Suprapubic skin (tissue), 4 donors: ENCODE results near the gene EPB41L1. TPM values are rescaled to one million over a fixed set of nuclear protein-coding genes. Genes with fewer than 3 reads are reported as not detected.
A peak's percentile ranks its signal among the peaks of the same experiment; 100 is the strongest.

Experiments
- DNase-seq, 2 donors: peaks; one replicate each; pipeline ENCODE4 v3.0.0-alpha.2; 2019; ENCODE audit warnings: low spot score in 2 of 2
- H3K27ac ChIP-seq: fragments of 200-600 bp; sonication (generic); one replicate; pipeline ENCODE4 v1.5.1; 2019
- H3K27me3 ChIP-seq: fragments of 200-600 bp; sonication (generic); one replicate; pipeline ENCODE4 v1.5.1; 2019
- H3K36me3 ChIP-seq: fragments of 200-600 bp; sonication (generic); one replicate; pipeline ENCODE4 v1.5.1; 2019
- H3K4me1 ChIP-seq: fragments of 200-600 bp; sonication (generic); one replicate; pipeline ENCODE4 v1.5.1; 2019
- H3K4me3 ChIP-seq: fragments of 200-600 bp; sonication (generic); one replicate; pipeline ENCODE4 v1.5.1; 2019; ENCODE audit warnings: mild to moderate bottlenecking
- H3K9me3 ChIP-seq: fragments of 200-600 bp; sonication (generic); one replicate; pipeline ENCODE4 v1.5.1; 2019
- CTCF ChIP-seq, 2 donors: fragments of 200-600 bp in 1 of 2; fragments of 450-650 bp in 1 of 2; sonication (generic) in 1 of 2; IDR thresholded peaks; one replicate each; pipeline ENCODE4 v1.5.1; 2016 to 2019; ENCODE audit warnings: antibody characterized with exemption in 2 of 2, mild to moderate bottlenecking in 1 of 2, moderate library complexity in 1 of 2
- EP300 ChIP-seq: sonication (generic); formaldehyde crosslinking; IDR thresholded peaks from one replicate; pipeline ENCODE4 v1.6.1; 2017; ENCODE audit warnings: antibody characterized with exemption
- POLR2A ChIP-seq, 2 donors: fragments of 450-650 bp; IDR thresholded peaks; one replicate each; pipeline ENCODE4 v1.6.1; 2017; ENCODE audit warnings: antibody characterized with exemption in 2 of 2, mild to moderate bottlenecking in 2 of 2, moderate library complexity in 2 of 2
- POLR2AphosphoS5 ChIP-seq, 3 donors: sonication (generic); formaldehyde crosslinking; IDR thresholded peaks; one replicate each; pipeline ENCODE4 v1.6.1; 2017; ENCODE audit warnings: antibody characterized with exemption in 3 of 3
- WGBS: methylation state at CpG from one replicate; pipeline ENCODE4 v1.1.5; 2018; 5-methylcytosine and 5-hydroxymethylcytosine counted together
- total RNA-seq, 4 donors: library from RNA; depleted of rRNA; stranded (reverse); fragments of >200 nt; gene quantifications; one replicate each; pipeline ENCODE4 v1.1.0, GENCODE V29; 2016

The EPB41L1 gene
- total RNA-seq, 4 donors from 2014 or later = 14.3 to 27.9 (median 21.4) TPM

DNA sequence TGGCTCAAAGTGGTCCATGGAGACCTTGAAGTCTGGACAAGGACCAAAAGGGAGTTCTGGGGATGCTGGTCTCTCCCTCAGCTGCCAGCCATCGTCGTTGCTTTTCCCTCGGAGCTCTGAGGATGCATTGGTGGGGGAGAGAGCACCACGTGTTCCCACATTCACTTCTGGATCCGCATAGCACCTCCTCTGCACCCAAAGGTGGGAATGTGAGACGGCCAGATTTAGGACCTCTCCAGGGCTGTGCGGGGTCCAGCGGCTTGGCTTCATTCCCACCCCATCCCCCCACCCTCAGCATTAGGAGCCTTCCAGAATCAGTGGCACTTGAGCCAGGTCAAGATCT lies 1.1 kb downstream of the EPB41L1 start:
- Histone ChIP-seq H3K4me3 (peak overlapping the region; percentile 66), H3K9me3 (no peaks in the 10 kb centered on the region), H3K4me1 (peaks cover 51% of the 10 kb centered on the region), H3K27ac (no peak overlapping the region), H3K36me3 (no peaks in the 10 kb centered on the region), H3K27me3 (no peaks in the 10 kb centered on the region)
- no peak for TF ChIP-seq POLR2A (IDR thresholded peaks at IDR 0.05)
- no peak for TF ChIP-seq POLR2AphosphoS5 (IDR thresholded peaks at IDR 0.05)
- no peak for TF ChIP-seq CTCF (IDR thresholded peaks at IDR 0.05)
- TF ChIP-seq EP300 = no peak
- DNase-seq = no peak
- 60% methylated on average over 8 of the region's 8 CpGs for WGBS

DNA sequence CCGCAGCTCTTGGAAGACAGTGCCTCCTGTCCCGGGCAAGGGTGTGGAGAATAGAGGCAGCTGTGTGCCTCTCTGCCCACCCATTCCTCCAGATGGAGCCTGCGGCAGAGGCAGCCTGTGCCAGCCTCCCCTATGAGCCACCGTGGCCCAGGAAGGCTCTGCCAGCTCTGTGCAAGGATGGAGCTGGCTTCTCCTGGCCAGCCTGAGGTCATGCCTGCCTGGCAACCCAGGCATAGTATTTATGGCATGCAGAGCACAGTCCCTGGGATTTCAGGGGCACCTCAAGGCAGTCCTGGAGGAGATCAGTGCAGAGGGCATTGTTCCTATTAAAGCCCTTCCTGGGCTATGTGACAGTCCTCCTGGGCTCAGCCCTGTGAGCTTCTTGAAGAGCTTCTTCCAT lies 1.5 kb downstream of the EPB41L1 start:
- Histone ChIP-seq H3K4me1 (peaks cover 51% of the 10 kb centered on the region), H3K4me3 (no peak overlapping the region)
- no peak for DNase-seq

DNA sequence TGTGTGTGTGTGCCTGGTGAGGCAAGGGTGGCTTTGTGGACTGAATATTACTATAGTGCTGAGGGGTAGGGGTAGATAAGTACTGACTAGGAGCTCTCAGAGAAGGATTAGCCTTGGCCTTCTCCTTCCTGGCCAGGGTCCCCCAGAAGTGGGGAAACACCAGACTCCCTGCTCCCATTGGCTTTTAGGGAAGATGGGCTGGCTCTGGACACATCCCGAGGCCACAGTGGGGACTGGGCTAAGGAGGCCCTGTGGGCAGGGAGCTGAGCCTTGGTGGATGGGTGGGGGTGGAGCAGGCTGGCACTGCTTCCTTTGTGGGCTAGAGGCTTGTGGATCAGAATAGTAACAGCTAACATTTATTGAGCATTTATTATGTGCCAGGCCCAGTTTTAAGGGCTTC lies 3.1 kb downstream of the EPB41L1 start:
- no peak for DNase-seq
- Histone ChIP-seq H3K4me3 (no peak overlapping the region), H3K27ac (no peak overlapping the region), H3K4me1 (peaks cover 47% of the 10 kb centered on the region), H3K27me3 (no peaks in the 10 kb centered on the region), H3K36me3 (no peaks in the 10 kb centered on the region), H3K9me3 (no peaks in the 10 kb centered on the region)
- TF ChIP-seq CTCF (IDR thresholded peaks at IDR 0.05) = no peak
- TF ChIP-seq EP300 = no peak
- no peak for TF ChIP-seq POLR2AphosphoS5 (IDR thresholded peaks at IDR 0.05)
- TF ChIP-seq POLR2A (IDR thresholded peaks at IDR 0.05) = no peak
- 85% methylated on average over 1 of the region's 1 CpG for WGBS

More for the DNA sequence above, 1.5 kb downstream of the EPB41L1 start:
- WGBS = no CpG with 5 or more reads among the region's 4 CpGs
- Histone ChIP-seq H3K27ac (no peak overlapping the region), H3K27me3 (no peaks in the 10 kb centered on the region), H3K9me3 (no peaks in the 10 kb centered on the region), H3K36me3 (no peaks in the 10 kb centered on the region)
- TF ChIP-seq POLR2AphosphoS5 (IDR thresholded peaks at IDR 0.05) = no peak
- TF ChIP-seq CTCF (IDR thresholded peaks at IDR 0.05) = no peak
- TF ChIP-seq POLR2A (IDR thresholded peaks at IDR 0.05) = no peak
- no peak for TF ChIP-seq EP300

GRCh38 chr20:36158160-36158741 lies 3.7 kb downstream of the EPB41L1 start:
- Histone ChIP-seq H3K36me3 (no peaks in the 10 kb centered on the region), H3K27me3 (no peaks in the 10 kb centered on the region), H3K4me3 (no peak overlapping the region), H3K27ac (no peak overlapping the region), H3K4me1 (peaks cover 44% of the 10 kb centered on the region), H3K9me3 (no peaks in the 10 kb centered on the region)
- no peak for DNase-seq
- 82% methylated on average over 9 of the region's 9 CpGs for WGBS
- TF ChIP-seq EP300 (no peak), POLR2A (IDR thresholded peaks at IDR 0.05) (no peak), POLR2AphosphoS5 (IDR thresholded peaks at IDR 0.05) (no peak)

GRCh38 chr20:36159833-36160232 lies 5.3 kb downstream of the EPB41L1 start:
- TF ChIP-seq POLR2A (IDR thresholded peaks at IDR 0.05) (no peak), CTCF (IDR thresholded peaks at IDR 0.05) (no peak), POLR2AphosphoS5 (IDR thresholded peaks at IDR 0.05) (no peak), EP300 (no peak)

More at GRCh38 chr20:36159833-36160232, 5.3 kb downstream of the EPB41L1 start:
- Histone ChIP-seq H3K4me1 (peaks cover 30% of the 10 kb centered on the region), H3K27me3 (no peaks in the 10 kb centered on the region), H3K27ac (no peak overlapping the region), H3K36me3 (no peaks in the 10 kb centered on the region), H3K9me3 (no peaks in the 10 kb centered on the region), H3K4me3 (no peak overlapping the region)
- no peak for DNase-seq
